GM20431 (cell line): Measurements from ENCODE around the gene ABCB8.

ENCODE experiments used
- in situ Hi-C: fragments of 300-500 bp; cut with MseI, MboI; formaldehyde crosslinking; loops from one replicate; pipeline ENCODE4 v1.15.0; 2020; ENCODE audit warnings: low sequenced_read_pairs; ENCODE audit not compliant: unreplicated experiment

Gene ABCB8

DNA sequence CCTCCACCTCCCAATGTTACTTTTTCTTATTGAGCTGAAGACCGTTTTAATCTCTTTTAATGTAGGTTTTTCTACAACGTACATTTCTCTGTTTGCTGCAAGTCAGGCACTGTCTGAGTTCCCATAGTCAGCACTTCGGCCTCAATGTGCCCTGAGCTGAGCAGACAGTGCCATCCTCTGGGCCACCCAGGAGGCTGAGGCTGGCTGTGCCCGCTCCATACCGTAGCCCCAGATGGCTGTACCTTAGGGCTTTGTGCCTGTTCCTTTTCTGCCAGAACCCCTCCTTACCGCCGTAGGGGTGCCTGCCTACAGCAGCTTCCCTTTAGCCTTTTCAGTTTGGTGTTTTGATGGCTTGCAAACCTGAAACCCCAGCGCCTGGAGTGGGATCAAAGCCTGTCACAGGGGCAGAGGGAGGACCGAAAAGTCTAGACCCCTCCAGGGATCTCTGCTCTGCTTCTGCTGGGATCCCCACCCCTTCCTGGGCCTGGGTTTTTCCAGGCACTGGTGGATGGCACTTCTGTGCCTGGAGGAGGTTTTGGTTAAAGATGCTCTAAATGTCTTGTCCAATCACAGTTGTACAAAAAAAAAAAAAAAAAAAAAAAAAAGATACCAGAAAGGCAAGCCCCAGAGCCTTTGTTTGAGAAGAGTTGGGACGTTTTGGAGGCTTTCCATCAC is 67.0 kb downstream of the ABCB8 start:
- in situ Hi-C loops: no loop called here

DNA sequence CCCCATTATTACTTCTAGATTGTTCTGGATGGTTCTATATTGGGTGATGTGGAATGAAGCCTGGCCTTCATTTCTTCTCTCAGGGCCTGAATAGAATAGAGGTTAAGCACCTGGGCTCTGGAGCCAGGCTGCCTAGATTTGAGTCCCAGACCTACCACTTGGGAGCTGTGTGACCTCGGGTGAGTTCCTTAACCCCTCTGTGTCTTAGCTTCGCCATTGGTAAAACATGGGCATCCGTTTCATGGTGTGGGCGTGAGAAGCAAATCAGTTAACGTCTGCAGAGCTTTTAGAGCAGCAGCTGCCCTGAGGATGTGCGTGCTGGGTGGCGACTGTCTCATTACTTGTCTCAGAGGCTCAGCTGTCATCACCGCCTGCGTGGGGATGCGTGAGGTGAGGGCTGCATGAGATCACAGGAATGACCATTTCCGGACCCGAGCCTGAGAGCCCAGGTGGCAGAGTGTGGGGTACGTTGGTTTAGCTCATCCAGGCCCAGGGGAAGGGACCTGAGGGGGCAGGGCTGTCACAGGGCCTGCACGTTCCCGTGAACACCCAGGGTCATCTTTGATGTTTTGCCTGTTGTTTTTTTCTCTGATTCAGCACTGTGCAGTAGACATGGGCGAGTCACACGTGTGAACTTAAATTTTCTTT is 67.7 kb downstream of the ABCB8 start:
- in situ Hi-C loops: no loop called here
